HEK293T (cell line): ENCODE measurements around the gene WDHD1.

ENCODE experiments used
- NFRKB ChIP-seq: fragments of 450-650 bp; IDR thresholded peaks from 2 replicates; pipeline ENCODE4 v1.6.1; 2016; ENCODE audit warnings: mild to moderate bottlenecking, moderate library complexity
- PKNOX1 ChIP-seq: fragments of 450-650 bp; IDR thresholded peaks from 2 replicates; pipeline ENCODE4 v1.6.1; 2016

- no peak for TF ChIP-seq NFRKB
- TF ChIP-seq PKNOX1: no peak
Observed at GRCh38 chr14:54891471-54892245, 135.2 kb downstream of the WDHD1 start.
